Endothelial cell of umbilical vein (primary cell): ENCODE measurements around the gene PRDM16. TPM values are rescaled to one million over a fixed set of nuclear protein-coding genes. Genes with fewer than 3 reads are reported as not detected.

Source experiments
- BruUV-seq: library from RNA; stranded (reverse); fragments of 400-500 nt; replicated peaks from 2 replicates; lab custom pipeline; 2021; lab: Mats Ljungman, UMichigan
- CTCF ChIA-PET: fragments of 300-600, 350-600 bp; sonication (Branson Sonifier 250); formaldehyde crosslinking; loops from one replicate; lab custom pipeline; 2021; ENCODE audit warnings: antibody characterized with exemption, inconsistent platforms; lab: Charles Lee
- POLR2A ChIA-PET: fragments of 300-600, 350-600 bp; sonication (Branson Sonifier 250); formaldehyde crosslinking; loops from one replicate; lab custom pipeline; 2021; ENCODE audit warnings: antibody characterized with exemption, inconsistent platforms; lab: Charles Lee
- DNase-seq: peaks from one replicate; pipeline ENCODE4 v3.0.0-alpha.2; 2011; ENCODE audit warnings: low read depth, low spot score
- FAIRE-seq: peaks from 2 replicates; lab custom pipeline; 2011; peaks lifted over from hg19 to GRCh38; lab: Jason Lieb, UNC
- H2AFZ ChIP-seq: 2 replicates; pipeline ENCODE4 v1.6.0; 2012; ENCODE audit warnings: low read depth, low read length, control low read depth, inconsistent platforms
- H3K27ac ChIP-seq: 2 replicates; pipeline ENCODE4 v1.5.1; 2011; ENCODE audit warnings: low read depth, mild to moderate bottlenecking, control low read depth, low read length, moderate library complexity; ENCODE audit not compliant: insufficient read depth
- H3K27me3 ChIP-seq, 2 experiments: 2 replicates each; pipeline versions ENCODE4 v1.6.0 to v1.6.1; 2011; ENCODE audit warnings: low read length in 2 of 2, mixed read lengths in 1 of 2; ENCODE audit not compliant: control insufficient read depth in 2 of 2, insufficient read depth in 2 of 2
- H3K36me3 ChIP-seq, 2 experiments: 2 replicates in 1 of 2; 3 replicates in 1 of 2; pipeline ENCODE4 v1.5.1; 2011; ENCODE audit warnings: low read length in 2 of 2, mild to moderate bottlenecking in 1 of 2, moderate library complexity in 1 of 2; ENCODE audit not compliant: control insufficient read depth in 2 of 2, insufficient read depth in 2 of 2; ENCODE audit errors: extremely low read depth in 1 of 2
- H3K4me1 ChIP-seq: 3 replicates; pipeline ENCODE4 v1.5.1; 2011; ENCODE audit warnings: mild to moderate bottlenecking, low read length; ENCODE audit not compliant: control insufficient read depth, insufficient read depth; ENCODE audit errors: extremely low read depth
- H3K4me2 ChIP-seq: 2 replicates; pipeline ENCODE4 v1.6.1; 2011; ENCODE audit warnings: low read length, control low read depth, mixed read lengths; ENCODE audit not compliant: insufficient read depth
- H3K4me3 ChIP-seq, 3 experiments: fragments of 200-600 bp in 1 of 3; sonication (generic), shearing (Covaris generic) in 1 of 3; replicated peaks in 1 of 3; 2 replicates each; pipeline ENCODE4 v1.5.1; 2011 to 2016; ENCODE audit warnings: control low read depth in 3 of 3, low read length in 3 of 3, mild to moderate bottlenecking in 2 of 3, inconsistent platforms in 1 of 3, low read depth in 1 of 3, moderate library complexity in 1 of 3; ENCODE audit not compliant: insufficient read depth in 1 of 3
- H3K79me2 ChIP-seq: 2 replicates; pipeline ENCODE4 v1.6.0; 2012; ENCODE audit warnings: low read length, inconsistent platforms; ENCODE audit not compliant: control insufficient read depth, insufficient read depth
- H3K9ac ChIP-seq: replicated peaks from 2 replicates; pipeline ENCODE3; 2011; ENCODE audit warnings: low read length, control low read depth; ENCODE audit not compliant: insufficient read depth; ENCODE audit errors: extremely low read depth
- H3K9me1 ChIP-seq: replicated peaks from 3 replicates; pipeline ENCODE4 v1.6.0; 2011; ENCODE audit warnings: mild to moderate bottlenecking, low read length; ENCODE audit not compliant: control insufficient read depth, insufficient read depth; ENCODE audit errors: extremely low read depth
- H3K9me3 ChIP-seq: replicated peaks from 2 replicates; pipeline ENCODE4 v1.5.1; 2012; ENCODE audit warnings: low read length, inconsistent platforms; ENCODE audit not compliant: control insufficient read depth, insufficient read depth
- H4K20me1 ChIP-seq: replicated peaks from 2 replicates; pipeline ENCODE3; 2011; ENCODE audit warnings: mild to moderate bottlenecking, low read length; ENCODE audit not compliant: control insufficient read depth, insufficient read depth; ENCODE audit errors: extremely low read depth
- EZH2 ChIP-seq: IDR thresholded peaks from 2 replicates; pipeline ENCODE4 v1.6.1; 2012; ENCODE audit warnings: borderline replicate concordance, low read depth, mild to moderate bottlenecking, moderate library complexity, low read length, inconsistent platforms; ENCODE audit not compliant: severe bottlenecking
- FOS ChIP-seq: IDR thresholded peaks from 2 replicates; pipeline ENCODE4 v1.6.1; 2011; ENCODE audit warnings: mild to moderate bottlenecking, low read length, moderate library complexity, borderline replicate concordance; ENCODE audit not compliant: insufficient read depth
- GATA2 ChIP-seq: IDR thresholded peaks from 2 replicates; pipeline ENCODE4 v1.7.0; 2011; ENCODE audit warnings: low read depth, mild to moderate bottlenecking, moderate library complexity, mixed read lengths, low read length; ENCODE audit not compliant: insufficient read length, insufficient read depth
- JUN ChIP-seq: IDR thresholded peaks from 2 replicates; pipeline ENCODE4 v1.6.1; 2011; ENCODE audit warnings: borderline replicate concordance, low read depth; ENCODE audit not compliant: insufficient read length, insufficient read depth
- MAX ChIP-seq: IDR thresholded peaks from 2 replicates; pipeline ENCODE4 v1.6.1; 2011; ENCODE audit not compliant: insufficient read depth, insufficient read length
- MYC ChIP-seq: IDR thresholded peaks from one replicate; pipeline ENCODE4 v1.6.1; 2011; ENCODE audit warnings: mild to moderate bottlenecking, low read depth, low read length
- POLR2A ChIP-seq: IDR thresholded peaks from 2 replicates; pipeline ENCODE4 v1.6.1; 2012; ENCODE audit warnings: low read depth, mild to moderate bottlenecking, control low read depth, low read length
- POLR2AphosphoS5 ChIP-seq: IDR thresholded peaks from 2 replicates; pipeline ENCODE4 v1.6.1; 2012; ENCODE audit warnings: low read depth, mild to moderate bottlenecking, control low read depth, low read length, moderate library complexity; ENCODE audit not compliant: insufficient read depth
- dilution Hi-C: fragments of 300-500 bp; cut with MboI; formaldehyde crosslinking; loops from one replicate; pipeline ENCODE4 v1.15.0; 2019; ENCODE audit warnings: low sequenced_read_pairs; ENCODE audit not compliant: extremely low pct_ligation_motif_present
- intact Hi-C: fragments of 100-400 bp; cut with micrococcal nuclease; formaldehyde crosslinking; loops from one replicate; pipeline ENCODE4 v1.10.0; 2022
- polyA plus RNA-seq, 4 experiments: library from polyadenylated mRNA; depleted of rRNA in 3 of 4; stranded (reverse) in 3 of 4; unstranded in 1 of 4; fragments of >200 nt; gene quantifications; 2 replicates each; pipeline versions ENCODE4 v1.2.1 to v1.2.3, GENCODE V29; 2011 to 2012; ENCODE audit warnings: missing spikeins in 1 of 4
- total RNA-seq: library from RNA; stranded (reverse); gene quantifications from 2 replicates; pipeline ENCODE4 v1.2.3, GENCODE V29; 2021
- TF ChIP-seq, protein P1 (sequence below), 2 donors: IDR thresholded peaks; 1 replicate in 1 of 2; 2 replicates in 1 of 2; pipeline ENCODE4 v1.5.1; 2011; ENCODE audit warnings: low read length in 2 of 2, mild to moderate bottlenecking in 2 of 2, moderate library complexity in 2 of 2, control low read depth in 1 of 2, inconsistent platforms in 1 of 2, low read depth in 1 of 2; ENCODE audit not compliant: insufficient read depth in 1 of 2; ENCODE audit errors: extremely low read depth in 1 of 2

Gene PRDM16
- total and polyA plus RNA-seq, 2 donors (not counting 3 experiments of a cell fraction or from before 2014, with no cell fraction given), result not detected

DNA sequence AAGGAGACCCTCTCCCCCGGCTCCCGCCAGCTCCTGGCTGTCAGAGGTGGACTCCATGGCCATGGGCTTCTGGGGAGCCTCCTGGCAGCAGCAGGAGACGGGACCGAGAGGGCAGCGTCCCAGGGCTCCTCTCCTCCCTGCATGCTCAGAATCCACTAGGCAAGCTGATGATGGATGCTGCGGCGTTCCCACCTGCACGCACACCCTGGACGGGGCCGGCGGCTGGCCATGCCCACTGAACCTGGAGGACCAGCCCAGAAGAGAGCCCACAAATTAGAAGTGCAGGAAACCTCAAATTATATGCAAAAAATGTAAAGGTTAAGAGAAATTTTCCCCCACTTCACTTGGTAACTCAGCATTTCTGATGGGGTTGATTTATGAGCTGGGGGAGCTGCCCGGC is 308.2 kb downstream of the PRDM16 start:
- CTCF ChIA-PET, result no interaction called here
- FAIRE-seq, result no peak
- Histone ChIP-seq H3K9ac (no peak overlapping the region), H3K79me2 (no peaks in the 10 kb centered on the region), H3K27me3 (no peaks in the 10 kb centered on the region), H3K4me1 (no peaks in the 10 kb centered on the region), H3K9me1 (no peaks in the 10 kb centered on the region), H3K27ac (no peak overlapping the region), H3K36me3 (no peaks in the 10 kb centered on the region), H3K4me2 (no peak overlapping the region), H3K9me3 (no peaks in the 10 kb centered on the region), H3K4me3 (no peak overlapping the region), H4K20me1 (no peaks in the 10 kb centered on the region), H2AFZ (no peak overlapping the region)
- POLR2A ChIA-PET, result no interaction called here
- no TSS peak for BruUV-seq
- dilution Hi-C loops, result no loop called here
- intact Hi-C loops, result no loop called here
- no peak for TF ChIP-seq MAX
- no peak for TF ChIP-seq POLR2A
- TF ChIP-seq FOS, result no peak
- TF ChIP-seq, protein P1, sequence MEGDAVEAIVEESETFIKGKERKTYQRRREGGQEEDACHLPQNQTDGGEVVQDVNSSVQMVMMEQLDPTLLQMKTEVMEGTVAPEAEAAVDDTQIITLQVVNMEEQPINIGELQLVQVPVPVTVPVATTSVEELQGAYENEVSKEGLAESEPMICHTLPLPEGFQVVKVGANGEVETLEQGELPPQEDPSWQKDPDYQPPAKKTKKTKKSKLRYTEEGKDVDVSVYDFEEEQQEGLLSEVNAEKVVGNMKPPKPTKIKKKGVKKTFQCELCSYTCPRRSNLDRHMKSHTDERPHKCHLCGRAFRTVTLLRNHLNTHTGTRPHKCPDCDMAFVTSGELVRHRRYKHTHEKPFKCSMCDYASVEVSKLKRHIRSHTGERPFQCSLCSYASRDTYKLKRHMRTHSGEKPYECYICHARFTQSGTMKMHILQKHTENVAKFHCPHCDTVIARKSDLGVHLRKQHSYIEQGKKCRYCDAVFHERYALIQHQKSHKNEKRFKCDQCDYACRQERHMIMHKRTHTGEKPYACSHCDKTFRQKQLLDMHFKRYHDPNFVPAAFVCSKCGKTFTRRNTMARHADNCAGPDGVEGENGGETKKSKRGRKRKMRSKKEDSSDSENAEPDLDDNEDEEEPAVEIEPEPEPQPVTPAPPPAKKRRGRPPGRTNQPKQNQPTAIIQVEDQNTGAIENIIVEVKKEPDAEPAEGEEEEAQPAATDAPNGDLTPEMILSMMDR (IDR thresholded peaks at IDR 0.05; ENCODE audit: extremely low read depth in 1 of 2, insufficient read depth in 1 of 2, low read depth in 1 of 2, low read length in 2 of 2), result no peak
- TF ChIP-seq MYC, result no peak
- no peak for TF ChIP-seq JUN
- no peak for TF ChIP-seq POLR2AphosphoS5
- TF ChIP-seq GATA2, result no peak
- TF ChIP-seq EZH2, result no peak
- no peak for DNase-seq
